Cardiac muscle cell (in vitro differentiated cells and primary cell): ENCODE results near the gene MAEA. TPM values are rescaled to one million over a fixed set of nuclear protein-coding genes. Genes with fewer than 3 reads are reported as not detected.

ENCODE experiments used
- DNase-seq, 2 donors: peaks; one replicate each; pipeline versions ENCODE4 v3.0.0 to v3.0.0-alpha.2; 2010 to 2017; ENCODE audit warnings: low read depth in 1 of 2, low spot score in 1 of 2
- H3K27ac ChIP-seq: fragments of 200-600 bp; sonication (generic); 2 replicates; pipeline ENCODE4 v1.5.1; 2016
- H3K27me3 ChIP-seq: fragments of 200-600 bp; sonication (generic); 2 replicates; pipeline ENCODE4 v1.6.0; 2016; ENCODE audit warnings: control low read depth
- H3K36me3 ChIP-seq: fragments of 200-600 bp; sonication (generic); 2 replicates; pipeline ENCODE4 v1.5.1; 2016; ENCODE audit warnings: control low read depth
- H3K4me1 ChIP-seq: fragments of 200-600 bp; sonication (generic); 2 replicates; pipeline ENCODE4 v1.8.1; 2017; ENCODE audit warnings: low read depth, mild to moderate bottlenecking, mixed run types
- H3K4me3 ChIP-seq: fragments of 200-600 bp; sonication (generic); 2 replicates; pipeline ENCODE4 v1.5.1; 2016; ENCODE audit warnings: mild to moderate bottlenecking
- H3K9me3 ChIP-seq: fragments of 200-600 bp; sonication (generic); 2 replicates; pipeline ENCODE4 v1.5.1; 2017; ENCODE audit warnings: low read depth, mild to moderate bottlenecking, control low read depth
- polyA plus RNA-seq: library from polyadenylated mRNA; unstranded; fragments of >200 nt; fragmentation: Nextera tagmentation; extraction: Ambion mirVana; gene quantifications from 2 replicates; pipeline ENCODE4 v1.2.1, GENCODE V29; 2016
- total RNA-seq: library from RNA; depleted of rRNA; stranded (reverse); fragments of >200 nt; gene quantifications from 2 replicates; pipeline ENCODE4 v1.2.3, GENCODE V29; 2016
- TF ChIP-seq, protein P1 (sequence below): IDR thresholded peaks from 2 replicates; pipeline ENCODE4 v1.5.1; 2012; ENCODE audit warnings: low read depth, mild to moderate bottlenecking, low read length

Gene MAEA
- total and polyA plus RNA-seq, 2 experiments from 2014 or later: 76.8 to 85.0 TPM

- Histone ChIP-seq H3K36me3 (no peaks in the 10 kb centered on the region), H3K4me1 (no peaks in the 10 kb centered on the region), H3K4me3 (no peak overlapping the region), H3K9me3 (no peaks in the 10 kb centered on the region), H3K27ac (no peak overlapping the region), H3K27me3 (no peaks in the 10 kb centered on the region)
- TF ChIP-seq, protein P1, sequence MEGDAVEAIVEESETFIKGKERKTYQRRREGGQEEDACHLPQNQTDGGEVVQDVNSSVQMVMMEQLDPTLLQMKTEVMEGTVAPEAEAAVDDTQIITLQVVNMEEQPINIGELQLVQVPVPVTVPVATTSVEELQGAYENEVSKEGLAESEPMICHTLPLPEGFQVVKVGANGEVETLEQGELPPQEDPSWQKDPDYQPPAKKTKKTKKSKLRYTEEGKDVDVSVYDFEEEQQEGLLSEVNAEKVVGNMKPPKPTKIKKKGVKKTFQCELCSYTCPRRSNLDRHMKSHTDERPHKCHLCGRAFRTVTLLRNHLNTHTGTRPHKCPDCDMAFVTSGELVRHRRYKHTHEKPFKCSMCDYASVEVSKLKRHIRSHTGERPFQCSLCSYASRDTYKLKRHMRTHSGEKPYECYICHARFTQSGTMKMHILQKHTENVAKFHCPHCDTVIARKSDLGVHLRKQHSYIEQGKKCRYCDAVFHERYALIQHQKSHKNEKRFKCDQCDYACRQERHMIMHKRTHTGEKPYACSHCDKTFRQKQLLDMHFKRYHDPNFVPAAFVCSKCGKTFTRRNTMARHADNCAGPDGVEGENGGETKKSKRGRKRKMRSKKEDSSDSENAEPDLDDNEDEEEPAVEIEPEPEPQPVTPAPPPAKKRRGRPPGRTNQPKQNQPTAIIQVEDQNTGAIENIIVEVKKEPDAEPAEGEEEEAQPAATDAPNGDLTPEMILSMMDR: no peak
- no peak for DNase-seq
These were observed 20.5 kb upstream of the MAEA start for GRCh38 chr4:1269209-1269608.

DNA sequence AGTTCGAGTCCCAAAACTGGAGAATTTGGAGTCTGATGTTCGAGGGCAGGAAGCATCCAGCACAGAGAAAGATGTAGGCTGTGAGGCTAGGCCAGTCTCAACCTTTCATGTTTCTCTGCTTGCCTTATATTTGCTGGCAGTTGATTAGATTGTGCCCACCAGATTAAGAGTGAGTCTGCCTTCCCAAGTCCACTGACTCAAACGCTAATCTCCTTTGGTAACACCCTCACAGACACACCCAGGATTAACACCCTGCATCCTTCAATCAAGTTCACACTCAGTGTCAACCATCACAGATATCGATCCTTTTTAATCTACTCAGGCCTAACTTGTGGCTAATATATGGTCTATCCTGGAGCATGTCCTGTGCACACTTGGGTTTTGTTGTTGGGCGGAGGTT, 18.0 kb upstream of the MAEA start:
- no peak for DNase-seq
- H3K9me3 ChIP-seq: no peaks in the 10 kb centered on the region
- no peak overlapping the region for H3K27ac ChIP-seq
- TF ChIP-seq, protein P1: no peak
- H3K4me3 ChIP-seq: no peak overlapping the region
- H3K27me3 ChIP-seq: no peaks in the 10 kb centered on the region
- H3K36me3 ChIP-seq: no peaks in the 10 kb centered on the region
- no peaks in the 10 kb centered on the region for H3K4me1 ChIP-seq

GRCh38 chr4:1274871-1275270, 14.8 kb upstream of the MAEA start:
- H3K27me3 ChIP-seq: no peaks in the 10 kb centered on the region
- no peak overlapping the region for H3K4me3 ChIP-seq
- no peaks in the 10 kb centered on the region for H3K4me1 ChIP-seq
- TF ChIP-seq, protein P1: no peak
- H3K36me3 ChIP-seq: no peaks in the 10 kb centered on the region
- H3K27ac ChIP-seq: no peak overlapping the region
- no peaks in the 10 kb centered on the region for H3K9me3 ChIP-seq
- no peak for DNase-seq

DNA sequence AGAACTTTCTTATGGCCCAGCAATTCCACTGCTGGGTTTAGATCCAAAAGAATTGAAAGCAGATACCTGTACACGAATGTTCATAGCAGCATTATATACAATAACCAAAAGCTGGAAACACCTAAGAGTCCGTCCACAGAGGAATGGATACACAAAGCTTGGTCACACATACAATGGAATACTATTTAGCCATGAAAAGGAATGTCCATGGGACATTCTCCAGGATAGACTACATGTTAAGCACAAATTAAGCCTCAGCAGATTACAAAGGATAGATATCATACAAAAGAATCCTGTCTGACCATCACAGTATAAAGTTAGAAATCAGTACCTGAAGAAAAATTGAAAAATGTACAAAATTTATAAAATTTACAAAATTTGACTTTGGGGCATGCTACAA, 12.7 kb upstream of the MAEA start:
- no peaks in the 10 kb centered on the region for H3K4me1 ChIP-seq
- H3K27ac ChIP-seq: no peak overlapping the region
- no peaks in the 10 kb centered on the region for H3K9me3 ChIP-seq
- no peaks in the 10 kb centered on the region for H3K27me3 ChIP-seq
- no peaks in the 10 kb centered on the region for H3K36me3 ChIP-seq
- TF ChIP-seq, protein P1: no peak
- no peak overlapping the region for H3K4me3 ChIP-seq
- no peak for DNase-seq

DNA sequence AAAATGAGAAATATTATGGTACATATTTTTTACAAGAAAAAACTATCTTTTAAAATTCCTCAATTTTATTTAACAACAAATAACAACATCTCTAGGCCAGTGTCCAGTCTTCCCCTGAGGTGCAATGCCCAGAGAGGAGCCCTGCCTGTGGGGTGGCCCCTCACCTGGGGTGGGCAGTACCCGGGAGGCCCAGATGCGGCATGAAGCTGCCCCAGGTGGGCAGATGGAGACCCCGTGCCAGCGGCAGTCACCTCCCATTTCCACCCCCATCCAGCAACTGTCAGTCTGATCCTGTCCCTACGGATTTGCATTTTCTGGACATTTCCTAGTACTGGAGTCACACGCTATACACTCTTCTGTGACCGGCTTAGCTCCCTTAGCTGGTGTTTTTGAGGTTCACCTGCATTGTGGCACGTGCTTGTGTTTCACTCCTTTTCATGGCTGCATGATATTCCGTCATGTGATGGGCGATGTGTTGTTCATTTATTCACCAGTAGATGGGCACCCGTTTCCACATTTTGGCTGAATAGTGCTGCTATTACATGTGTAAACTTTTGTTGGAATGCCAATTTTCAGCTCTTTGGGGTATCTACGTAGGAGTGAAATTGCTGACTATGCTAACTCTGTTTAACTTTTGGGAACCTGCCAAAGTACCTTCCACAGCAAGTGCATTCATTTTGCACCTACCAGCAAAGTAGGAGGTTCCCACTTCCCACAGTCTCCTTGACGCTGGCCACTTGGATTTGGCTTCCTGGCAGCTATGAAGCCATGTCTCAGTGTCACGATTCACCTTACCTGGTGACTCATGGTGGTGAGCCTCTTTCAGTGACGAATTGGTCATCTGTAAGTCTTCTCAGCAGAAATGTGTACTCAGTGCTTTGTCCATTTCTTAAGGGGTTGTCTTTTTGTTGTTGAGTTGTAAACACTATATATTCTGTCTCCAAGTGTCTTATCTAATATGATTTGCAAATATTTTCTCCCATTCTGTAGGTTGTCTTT, 11.7 kb upstream of the MAEA start:
- Histone ChIP-seq H3K36me3 (no peaks in the 10 kb centered on the region), H3K4me3 (no peak overlapping the region), H3K4me1 (no peaks in the 10 kb centered on the region), H3K9me3 (no peaks in the 10 kb centered on the region), H3K27me3 (no peaks in the 10 kb centered on the region), H3K27ac (no peak overlapping the region)
- TF ChIP-seq, protein P1: peak; percentile 11
- peak in 1 of 2 donors; percentile 4 for DNase-seq
